ENCODE results near the gene CACNA2D3.

Gene CACNA2D3

GRCh38 chr3:54223063-54223462 lies 100.7 kb downstream of the CACNA2D3 start:
- no peak overlapping the region for H4K8ac ChIP-seq (ENCODE audit: low read depth, low read length)
- no peak overlapping the region for H3K9ac ChIP-seq (ENCODE audit: low read depth, low read length, poor library complexity)
- H3K36me3 ChIP-seq (replicated peaks in 1 of 2; ENCODE audit: control insufficient read depth in 2 of 2, insufficient read depth in 2 of 2, low read length in 2 of 2): peaks cover 0 to 3% of the 10 kb centered on the region in 2 donors
- H2BK120ac ChIP-seq (ENCODE audit: low read depth, low read length): no peak overlapping the region
- no peak overlapping the region for H3K18ac ChIP-seq (ENCODE audit: low read length)
- no peak overlapping the region for H3K4me3 ChIP-seq (ENCODE audit: low read length in 2 of 2)
- WGBS, 2 donors (ENCODE audit: extremely low coverage in 2 of 2, insufficient read length in 2 of 2, insufficient replicate concordance in 1 of 2): no CpG with 5 or more reads among the region's 3 CpGs
- H3K27ac ChIP-seq (replicated peaks; ENCODE audit: low read length): no peak overlapping the region
- no peak overlapping the region for H3K4ac ChIP-seq (ENCODE audit: low read length)
- no peak overlapping the region for H4K91ac ChIP-seq (ENCODE audit: low read depth, low read length, poor library complexity)
- no peak overlapping the region for H3K4me2 ChIP-seq (ENCODE audit: insufficient read depth, low read length, poor library complexity, severe bottlenecking)
- H2AK5ac ChIP-seq (ENCODE audit: low read depth, low read length): no peak overlapping the region
- no peak overlapping the region for H2BK5ac ChIP-seq (ENCODE audit: low read length)
- no peaks in the 10 kb centered on the region for H3K9me3 ChIP-seq (replicated peaks in 1 of 2; ENCODE audit: control insufficient read depth in 2 of 2, insufficient read depth in 1 of 2, low read depth in 1 of 2, low read length in 2 of 2)
- H3K14ac ChIP-seq (ENCODE audit: low read length): no peak overlapping the region
- no peaks in the 10 kb centered on the region for H3K27me3 ChIP-seq (ENCODE audit: control insufficient read depth in 3 of 3, insufficient read depth in 3 of 3, low read depth in 1 of 3, low read length in 3 of 3)
- no peaks in the 10 kb centered on the region for H3K4me1 ChIP-seq (ENCODE audit: control insufficient read depth in 2 of 2, insufficient read depth in 1 of 2, low read depth in 1 of 2, low read length in 2 of 2)
- H3K23ac ChIP-seq (ENCODE audit: low read depth, low read length, poor library complexity): no peak overlapping the region
- no peak for DNase-seq (ENCODE audit: low spot score)
- no peak overlapping the region for H2BK12ac ChIP-seq (ENCODE audit: low read length)
- H3K79me1 ChIP-seq (ENCODE audit: low read depth, low read length): no peaks in the 10 kb centered on the region
- H2BK15ac ChIP-seq (ENCODE audit: low read length): no peak overlapping the region
- no peak overlapping the region for H2AFZ ChIP-seq (ENCODE audit: low read length)

DNA sequence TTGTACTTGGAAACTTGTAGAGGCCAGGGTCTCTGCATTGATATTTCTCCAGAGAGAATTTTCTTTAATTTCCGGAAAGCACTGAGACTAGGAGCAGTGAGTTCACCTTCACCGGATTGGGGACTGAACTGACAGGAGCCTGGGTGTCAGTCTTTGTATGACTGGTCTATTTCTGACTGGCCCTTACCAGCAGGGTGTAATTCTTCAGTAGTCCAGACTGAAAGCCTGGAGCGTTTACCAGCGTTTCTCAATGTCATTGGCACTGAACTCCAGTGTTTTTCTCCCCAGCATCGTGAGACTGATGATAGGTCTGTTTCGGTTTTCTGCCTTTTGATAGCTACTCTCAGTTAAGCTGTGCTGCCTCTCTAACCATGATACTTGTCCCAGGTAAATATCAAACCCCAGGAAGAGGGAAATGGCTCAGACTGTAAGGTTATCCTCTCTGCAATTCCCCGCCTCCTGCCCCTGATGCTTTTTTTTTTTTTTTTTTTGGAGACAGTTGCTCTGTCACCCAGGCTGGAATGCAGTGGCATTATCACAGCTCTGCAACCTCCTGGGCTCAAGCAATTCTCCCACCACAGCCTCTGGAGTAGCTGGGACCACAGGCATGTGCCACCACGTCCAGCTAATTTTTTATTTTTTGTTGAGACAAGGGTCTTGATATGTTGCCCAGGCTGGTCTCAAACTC lies 103.6 kb downstream of the CACNA2D3 start:
- Histone ChIP-seq H3K79me1 (ENCODE audit: low read depth, low read length) (no peaks in the 10 kb centered on the region), H2BK5ac (ENCODE audit: low read length) (no peak overlapping the region), H3K27ac (replicated peaks; ENCODE audit: low read length) (no peak overlapping the region), H2BK12ac (ENCODE audit: low read length) (no peak overlapping the region), H3K27me3 (ENCODE audit: control insufficient read depth in 3 of 3, insufficient read depth in 3 of 3, low read depth in 1 of 3, low read length in 3 of 3) (no peaks in the 10 kb centered on the region), H3K18ac (ENCODE audit: low read length) (no peak overlapping the region), H4K91ac (ENCODE audit: low read depth, low read length, poor library complexity) (no peak overlapping the region), H3K9me3 (replicated peaks in 1 of 2; ENCODE audit: control insufficient read depth in 2 of 2, insufficient read depth in 1 of 2, low read depth in 1 of 2, low read length in 2 of 2) (no peaks in the 10 kb centered on the region), H3K9ac (ENCODE audit: low read depth, low read length, poor library complexity) (no peak overlapping the region), H3K14ac (ENCODE audit: low read length) (no peak overlapping the region), H3K4me1 (ENCODE audit: control insufficient read depth in 2 of 2, insufficient read depth in 1 of 2, low read depth in 1 of 2, low read length in 2 of 2) (no peaks in the 10 kb centered on the region), H2AFZ (ENCODE audit: low read length) (no peak overlapping the region), H2AK5ac (ENCODE audit: low read depth, low read length) (no peak overlapping the region), H3K4ac (ENCODE audit: low read length) (no peak overlapping the region), H3K36me3 (replicated peaks in 1 of 2; ENCODE audit: control insufficient read depth in 2 of 2, insufficient read depth in 2 of 2, low read length in 2 of 2) (peaks cover 0 to 2% of the 10 kb centered on the region in 2 donors), H2BK120ac (ENCODE audit: low read depth, low read length) (no peak overlapping the region), H3K4me2 (ENCODE audit: insufficient read depth, low read length, poor library complexity, severe bottlenecking) (no peak overlapping the region), H2BK15ac (ENCODE audit: low read length) (no peak overlapping the region), H4K8ac (ENCODE audit: low read depth, low read length) (no peak overlapping the region), H3K4me3 (ENCODE audit: low read length in 2 of 2) (no peak overlapping the region), H3K23ac (ENCODE audit: low read depth, low read length, poor library complexity) (no peak overlapping the region)
- no peak for DNase-seq (ENCODE audit: low spot score)
- WGBS, 2 donors (ENCODE audit: extremely low coverage in 2 of 2, insufficient read length in 2 of 2, insufficient replicate concordance in 1 of 2): no CpG with 5 or more reads among the region's 8 CpGs

DNA sequence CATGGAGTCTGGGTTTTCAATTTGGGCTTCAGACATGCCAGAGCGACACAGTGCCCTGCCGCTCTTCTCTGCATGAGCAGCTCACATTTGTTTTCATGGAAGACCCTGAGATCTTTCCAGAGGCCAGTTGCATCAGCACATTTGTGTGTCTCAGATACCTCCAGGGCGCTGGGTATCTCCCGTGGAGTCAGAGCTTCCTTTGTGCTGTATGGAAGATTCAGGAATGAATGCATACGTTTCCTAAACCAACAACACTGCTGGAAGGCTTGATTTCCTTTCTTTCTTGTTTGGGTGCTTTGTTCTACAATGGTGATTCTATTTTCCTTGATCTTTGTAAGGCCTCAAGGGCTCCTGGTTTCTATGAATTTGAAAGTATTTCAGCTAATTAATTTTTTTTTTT lies 106.5 kb downstream of the CACNA2D3 start:
- H2BK12ac ChIP-seq (ENCODE audit: low read length): no peak overlapping the region
- no peak overlapping the region for H3K23ac ChIP-seq (ENCODE audit: low read depth, low read length, poor library complexity)
- H3K4me2 ChIP-seq (ENCODE audit: insufficient read depth, low read length, poor library complexity, severe bottlenecking): no peak overlapping the region
- no peaks in the 10 kb centered on the region for H3K79me1 ChIP-seq (ENCODE audit: low read depth, low read length)
- no peak overlapping the region for H3K14ac ChIP-seq (ENCODE audit: low read length)
- no peak overlapping the region for H2BK15ac ChIP-seq (ENCODE audit: low read length)
- no peak overlapping the region for H3K4me3 ChIP-seq (ENCODE audit: low read length in 2 of 2)
- no peak overlapping the region for H3K4ac ChIP-seq (ENCODE audit: low read length)
- no peak overlapping the region for H3K18ac ChIP-seq (ENCODE audit: low read length)
- H2AK5ac ChIP-seq (ENCODE audit: low read depth, low read length): no peak overlapping the region
- no peak overlapping the region for H3K9ac ChIP-seq (ENCODE audit: low read depth, low read length, poor library complexity)
- H3K27ac ChIP-seq (replicated peaks; ENCODE audit: low read length): no peak overlapping the region
- WGBS, 2 donors (ENCODE audit: extremely low coverage in 2 of 2, insufficient read length in 2 of 2, insufficient replicate concordance in 1 of 2): no CpG with 5 or more reads among the region's 5 CpGs
- no peak for DNase-seq (ENCODE audit: low spot score)
- H3K36me3 ChIP-seq (replicated peaks in 1 of 2; ENCODE audit: control insufficient read depth in 2 of 2, insufficient read depth in 2 of 2, low read length in 2 of 2): no peaks in the 10 kb centered on the region
- no peaks in the 10 kb centered on the region for H3K9me3 ChIP-seq (replicated peaks in 1 of 2; ENCODE audit: control insufficient read depth in 2 of 2, insufficient read depth in 1 of 2, low read depth in 1 of 2, low read length in 2 of 2)
- H2AFZ ChIP-seq (ENCODE audit: low read length): no peak overlapping the region
- H3K4me1 ChIP-seq (ENCODE audit: control insufficient read depth in 2 of 2, insufficient read depth in 1 of 2, low read depth in 1 of 2, low read length in 2 of 2): no peaks in the 10 kb centered on the region
- H4K8ac ChIP-seq (ENCODE audit: low read depth, low read length): no peak overlapping the region
- H3K27me3 ChIP-seq (ENCODE audit: control insufficient read depth in 3 of 3, insufficient read depth in 3 of 3, low read depth in 1 of 3, low read length in 3 of 3): no peaks in the 10 kb centered on the region
- no peak overlapping the region for H2BK5ac ChIP-seq (ENCODE audit: low read length)
- H4K91ac ChIP-seq (ENCODE audit: low read depth, low read length, poor library complexity): no peak overlapping the region
- H2BK120ac ChIP-seq (ENCODE audit: low read depth, low read length): no peak overlapping the region

- no peak overlapping the region for H3K27ac ChIP-seq (replicated peaks; ENCODE audit: low read length)
- no peak overlapping the region for H2BK12ac ChIP-seq (ENCODE audit: low read length)
- no peak overlapping the region for H3K4me2 ChIP-seq (ENCODE audit: insufficient read depth, low read length, poor library complexity, severe bottlenecking)
- H3K27me3 ChIP-seq (ENCODE audit: control insufficient read depth in 3 of 3, insufficient read depth in 3 of 3, low read depth in 1 of 3, low read length in 3 of 3): no peaks in the 10 kb centered on the region
- H3K9ac ChIP-seq (ENCODE audit: low read depth, low read length, poor library complexity): no peak overlapping the region
- DNase-seq (ENCODE audit: low spot score): no peak
- H2BK15ac ChIP-seq (ENCODE audit: low read length): no peak overlapping the region
- no peak overlapping the region for H4K91ac ChIP-seq (ENCODE audit: low read depth, low read length, poor library complexity)
- H3K9me3 ChIP-seq (replicated peaks in 1 of 2; ENCODE audit: control insufficient read depth in 2 of 2, insufficient read depth in 1 of 2, low read depth in 1 of 2, low read length in 2 of 2): no peaks in the 10 kb centered on the region
- H2AFZ ChIP-seq (ENCODE audit: low read length): no peak overlapping the region
- no peak overlapping the region for H3K18ac ChIP-seq (ENCODE audit: low read length)
- H3K23ac ChIP-seq (ENCODE audit: low read depth, low read length, poor library complexity): no peak overlapping the region
- H3K4me1 ChIP-seq (ENCODE audit: control insufficient read depth in 2 of 2, insufficient read depth in 1 of 2, low read depth in 1 of 2, low read length in 2 of 2): no peaks in the 10 kb centered on the region
- no peak overlapping the region for H2AK5ac ChIP-seq (ENCODE audit: low read depth, low read length)
- H2BK120ac ChIP-seq (ENCODE audit: low read depth, low read length): no peak overlapping the region
- no peaks in the 10 kb centered on the region for H3K36me3 ChIP-seq (replicated peaks in 1 of 2; ENCODE audit: control insufficient read depth in 2 of 2, insufficient read depth in 2 of 2, low read length in 2 of 2)
- H3K14ac ChIP-seq (ENCODE audit: low read length): no peak overlapping the region
- H3K79me1 ChIP-seq (ENCODE audit: low read depth, low read length): no peaks in the 10 kb centered on the region
- no CpG with 5 or more reads among the region's 4 CpGs for WGBS, 2 donors (ENCODE audit: extremely low coverage in 2 of 2, insufficient read length in 2 of 2, insufficient replicate concordance in 1 of 2)
- H2BK5ac ChIP-seq (ENCODE audit: low read length): no peak overlapping the region
- H4K8ac ChIP-seq (ENCODE audit: low read depth, low read length): no peak overlapping the region
- no peak overlapping the region for H3K4ac ChIP-seq (ENCODE audit: low read length)
- no peak overlapping the region for H3K4me3 ChIP-seq (ENCODE audit: low read length in 2 of 2)
Observed at GRCh38 chr3:54232618-54233017, 110.3 kb downstream of the CACNA2D3 start.

Data from neuronal stem cell (in vitro differentiated cells).